GM18508 (cell line): ENCODE results near the gene ACY1.

Experiments
- ATAC-seq: cut with Tn5 transposase; IDR thresholded peaks from one replicate; pipeline ENCODE4 v1.9.1; 2021; ENCODE audit warnings: moderate number of reproducible peaks; ENCODE audit not compliant: insufficient read depth, unreplicated experiment

ACY1 gene

GRCh38 chr3:51962854-51963530 lies 20.3 kb upstream of the ACY1 start:
- no peak for ATAC-seq

GRCh38 chr3:51963951-51964451 lies 19.3 kb upstream of the ACY1 start:
- no peak for ATAC-seq

- no peak for ATAC-seq
Measured at GRCh38 chr3:51964521-51964920, 18.8 kb upstream of the ACY1 start.

- ATAC-seq = no peak
Measured at GRCh38 chr3:51966016-51966415, 17.3 kb upstream of the ACY1 start.

GRCh38 chr3:51966486-51966885 lies 16.8 kb upstream of the ACY1 start:
- ATAC-seq = no peak

- no peak for ATAC-seq
Measured at GRCh38 chr3:51966922-51967383, 16.4 kb upstream of the ACY1 start.

- no peak for ATAC-seq
Measured at GRCh38 chr3:51967384-51968169, 15.8 kb upstream of the ACY1 start, which contains the start of gene PCBP4. Gene PCBP4, minus strand, starts transcription at chr3:51967454. Its CDS starts 6,214 bp downstream, at chr3:51961240.

GRCh38 chr3:51968170-51968775 lies 15.1 kb upstream of the ACY1 start:
- ATAC-seq = no peak

- no peak for ATAC-seq
Measured at GRCh38 chr3:51968883-51969678, 14.3 kb upstream of the ACY1 start.

GRCh38 chr3:51969841-51970240 lies 13.5 kb upstream of the ACY1 start:
- no peak for ATAC-seq

- no peak for ATAC-seq
Measured at GRCh38 chr3:51970606-51971300, 12.6 kb upstream of the ACY1 start.

GRCh38 chr3:51971350-51971749 lies 12.0 kb upstream of the ACY1 start:
- ATAC-seq = no peak

- ATAC-seq = no peak
Measured at GRCh38 chr3:51974277-51974962, 8.9 kb upstream of the ACY1 start.

GRCh38 chr3:51974963-51975851 lies 8.1 kb upstream of the ACY1 start, which contains the start of gene ABHD14A:
Gene ABHD14A, plus strand, starts transcription at chr3:51975064. Its CDS starts 72 bp downstream, at chr3:51975136.
- no peak for ATAC-seq

- ATAC-seq = no peak
Measured at GRCh38 chr3:51975852-51976549, 7.3 kb upstream of the ACY1 start.

- ATAC-seq = no peak
Measured at GRCh38 chr3:51977446-51978142, 5.7 kb upstream of the ACY1 start.

GRCh38 chr3:51978143-51978502 lies 5.2 kb upstream of the ACY1 start:
- ATAC-seq = no peak
